ENCODE data around the gene GEMIN5. TPM values are rescaled to one million over a fixed set of nuclear protein-coding genes. Genes with fewer than 3 reads are reported as not detected.

GEMIN5 gene
- total and polyA plus RNA-seq, 2 of the 13 experiments (the other 11 are each of a cell fraction or from before 2014, with no cell fraction given) = 6.6 to 28.6 TPM

DNA sequence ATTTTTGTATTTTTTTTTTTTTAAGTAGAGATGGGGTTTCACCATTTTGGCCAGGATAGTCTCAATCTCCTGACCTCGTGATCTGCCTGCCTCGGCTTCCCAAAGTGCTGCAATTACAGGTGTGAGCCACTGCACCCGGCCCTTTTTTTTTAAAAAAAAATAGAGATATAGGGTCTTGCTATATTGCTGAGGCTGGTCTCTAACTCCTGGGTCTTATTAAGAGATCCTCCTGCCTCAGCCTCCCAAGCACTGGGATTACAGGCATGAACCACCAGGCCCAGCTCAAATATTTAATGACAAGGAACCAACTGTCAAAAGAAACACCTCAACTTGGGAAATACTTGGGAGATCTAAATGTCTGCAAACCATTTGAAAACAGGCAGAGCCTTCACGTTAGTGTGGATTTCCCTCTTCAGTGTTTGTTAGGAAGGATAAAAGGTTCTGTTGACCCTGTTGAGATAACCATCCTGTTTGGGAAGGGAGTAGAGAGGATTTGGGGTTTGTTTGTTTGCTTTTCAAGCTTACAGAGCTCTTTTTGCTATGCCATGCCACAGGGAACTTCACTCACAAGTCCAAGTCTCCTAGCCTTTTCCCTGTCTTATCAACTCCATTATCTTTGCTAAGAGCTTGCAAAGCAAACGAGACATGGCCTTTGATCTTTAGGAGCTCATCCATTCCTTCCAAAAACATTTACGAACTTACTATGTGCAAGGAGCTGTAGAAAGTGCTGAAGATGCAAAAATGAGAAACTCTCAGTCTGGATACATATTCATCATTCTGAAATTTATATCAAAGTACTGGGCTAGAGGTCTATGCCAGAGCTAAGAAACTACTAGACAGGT is 95.1 kb downstream of the GEMIN5 start (continued):
- TF ChIP-seq ZNF670 (CRISPR knock-in tag; IDR thresholded peaks at IDR 0.05; ENCODE audit: borderline replicate concordance) (no peak), ZNF660 (CRISPR knock-in tag; IDR thresholded peaks at IDR 0.05; ENCODE audit: borderline replicate concordance, low read depth) (no peak), ZNF121 (CRISPR knock-in tag; IDR thresholded peaks at IDR 0.05) (no peak), TOPORS (CRISPR knock-in tag; IDR thresholded peaks at IDR 0.05) (0 out of 2 replicates have a peak, but pooled peaks have one; percentile 27), AGO2 (optimal IDR thresholded peaks at IDR 0.05; ENCODE audit: low read depth, low read length) (no peak), MLLT10 (CRISPR knock-in tag; IDR thresholded peaks at IDR 0.05) (no peak), ZC3H4 (CRISPR knock-in tag; IDR thresholded peaks at IDR 0.05; ENCODE audit: borderline replicate concordance) (no peak), ZFP90 (CRISPR knock-in tag; IDR thresholded peaks at IDR 0.05; ENCODE audit: borderline replicate concordance) (no peak), ATF7-NPFF (CRISPR knock-in tag; IDR thresholded peaks at IDR 0.05; ENCODE audit: low read depth) (no peak; the same call in 1 of the 2 replicates), ZNF382 (CRISPR knock-in tag; IDR thresholded peaks at IDR 0.05; ENCODE audit: borderline replicate concordance) (no peak), ZNF761 (CRISPR knock-in tag; conservative IDR thresholded peaks at IDR 0.05) (no peak), NFKB2 (CRISPR knock-in tag; IDR thresholded peaks at IDR 0.05; ENCODE audit: borderline replicate concordance) (no peak)
- TF ChIP-seq, protein P1, sequence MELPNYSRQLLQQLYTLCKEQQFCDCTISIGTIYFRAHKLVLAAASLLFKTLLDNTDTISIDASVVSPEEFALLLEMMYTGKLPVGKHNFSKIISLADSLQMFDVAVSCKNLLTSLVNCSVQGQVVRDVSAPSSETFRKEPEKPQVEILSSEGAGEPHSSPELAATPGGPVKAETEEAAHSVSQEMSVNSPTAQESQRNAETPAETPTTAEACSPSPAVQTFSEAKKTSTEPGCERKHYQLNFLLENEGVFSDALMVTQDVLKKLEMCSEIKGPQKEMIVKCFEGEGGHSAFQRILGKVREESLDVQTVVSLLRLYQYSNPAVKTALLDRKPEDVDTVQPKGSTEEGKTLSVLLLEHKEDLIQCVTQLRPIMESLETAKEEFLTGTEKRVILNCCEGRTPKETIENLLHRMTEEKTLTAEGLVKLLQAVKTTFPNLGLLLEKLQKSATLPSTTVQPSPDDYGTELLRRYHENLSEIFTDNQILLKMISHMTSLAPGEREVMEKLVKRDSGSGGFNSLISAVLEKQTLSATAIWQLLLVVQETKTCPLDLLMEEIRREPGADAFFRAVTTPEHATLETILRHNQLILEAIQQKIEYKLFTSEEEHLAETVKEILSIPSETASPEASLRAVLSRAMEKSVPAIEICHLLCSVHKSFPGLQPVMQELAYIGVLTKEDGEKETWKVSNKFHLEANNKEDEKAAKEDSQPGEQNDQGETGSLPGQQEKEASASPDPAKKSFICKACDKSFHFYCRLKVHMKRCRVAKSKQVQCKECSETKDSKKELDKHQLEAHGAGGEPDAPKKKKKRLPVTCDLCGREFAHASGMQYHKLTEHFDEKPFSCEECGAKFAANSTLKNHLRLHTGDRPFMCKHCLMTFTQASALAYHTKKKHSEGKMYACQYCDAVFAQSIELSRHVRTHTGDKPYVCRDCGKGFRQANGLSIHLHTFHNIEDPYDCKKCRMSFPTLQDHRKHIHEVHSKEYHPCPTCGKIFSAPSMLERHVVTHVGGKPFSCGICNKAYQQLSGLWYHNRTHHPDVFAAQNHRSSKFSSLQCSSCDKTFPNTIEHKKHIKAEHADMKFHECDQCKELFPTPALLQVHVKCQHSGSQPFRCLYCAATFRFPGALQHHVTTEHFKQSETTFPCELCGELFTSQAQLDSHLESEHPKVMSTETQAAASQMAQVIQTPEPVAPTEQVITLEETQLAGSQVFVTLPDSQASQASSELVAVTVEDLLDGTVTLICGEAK (IDR thresholded peaks at IDR 0.05) = no peak
- TF ChIP-seq, protein P1 (CRISPR knock-in tag; IDR thresholded peaks at IDR 0.05) = no peak; the same call in 1 of the 2 replicates
- TF ChIP-seq, protein P2, sequence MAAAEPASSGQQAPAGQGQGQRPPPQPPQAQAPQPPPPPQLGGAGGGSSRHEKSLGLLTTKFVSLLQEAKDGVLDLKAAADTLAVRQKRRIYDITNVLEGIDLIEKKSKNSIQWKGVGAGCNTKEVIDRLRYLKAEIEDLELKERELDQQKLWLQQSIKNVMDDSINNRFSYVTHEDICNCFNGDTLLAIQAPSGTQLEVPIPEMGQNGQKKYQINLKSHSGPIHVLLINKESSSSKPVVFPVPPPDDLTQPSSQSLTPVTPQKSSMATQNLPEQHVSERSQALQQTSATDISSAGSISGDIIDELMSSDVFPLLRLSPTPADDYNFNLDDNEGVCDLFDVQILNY (CRISPR knock-in tag; conservative IDR thresholded peaks at IDR 0.05) = no peak
- TF ChIP-seq, protein P3, sequence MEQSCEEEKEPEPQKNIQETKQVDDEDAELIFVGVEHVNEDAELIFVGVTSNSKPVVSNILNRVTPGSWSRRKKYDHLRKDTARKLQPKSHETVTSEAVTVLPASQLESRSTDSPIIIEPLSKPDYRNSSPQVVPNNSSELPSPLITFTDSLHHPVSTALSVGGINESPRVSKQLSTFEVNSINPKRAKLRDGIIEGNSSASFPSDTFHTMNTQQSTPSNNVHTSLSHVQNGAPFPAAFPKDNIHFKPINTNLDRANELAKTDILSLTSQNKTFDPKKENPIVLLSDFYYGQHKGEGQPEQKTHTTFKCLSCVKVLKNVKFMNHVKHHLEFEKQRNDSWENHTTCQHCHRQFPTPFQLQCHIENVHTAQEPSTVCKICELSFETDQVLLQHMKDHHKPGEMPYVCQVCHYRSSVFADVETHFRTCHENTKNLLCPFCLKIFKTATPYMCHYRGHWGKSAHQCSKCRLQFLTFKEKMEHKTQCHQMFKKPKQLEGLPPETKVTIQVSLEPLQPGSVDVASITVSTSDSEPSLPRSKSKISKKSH (CRISPR knock-in tag; IDR thresholded peaks at IDR 0.05; ENCODE audit: borderline replicate concordance) = no peak

Data from HepG2 (cell line).